ENCODE measurements around the gene DAZAP2.

DAZAP2 gene

GRCh38 chr12:51210690-51211395, 27.8 kb upstream of the DAZAP2 start:
- no peaks in the 10 kb centered on the region for H3K36me3 Mint-ChIP-seq (ENCODE audit: low read depth)
- no peaks in the 10 kb centered on the region for H3K9me3 Mint-ChIP-seq
- no peak overlapping the region for H3K27ac Mint-ChIP-seq
- H3K4me3 Mint-ChIP-seq, result no peak overlapping the region
- no peaks in the 10 kb centered on the region for H3K27me3 Mint-ChIP-seq (ENCODE audit: low read depth)
- no peak for TF ChIP-seq CTCF (IDR thresholded peaks at IDR 0.05; ENCODE audit: unreplicated experiment in 3 of 3)
- H3K4me1 Mint-ChIP-seq, result no peaks in the 10 kb centered on the region

- Mint-ChIP-seq H3K4me3 (peak overlapping the region in 2 of 3 experiments; percentile 19 to 26), H3K36me3 (ENCODE audit: low read depth) (no peaks in the 10 kb centered on the region), H3K27ac (no peak overlapping the region), H3K9me3 (no peaks in the 10 kb centered on the region), H3K4me1 (peaks cover 19% of the 10 kb centered on the region), H3K27me3 (ENCODE audit: low read depth) (no peaks in the 10 kb centered on the region)
- TF ChIP-seq CTCF (IDR thresholded peaks at IDR 0.05; ENCODE audit: unreplicated experiment in 3 of 3), result no peak
Measured at GRCh38 chr12:51214895-51215294, 23.7 kb upstream of the DAZAP2 start.

- H3K9me3 Mint-ChIP-seq, result no peaks in the 10 kb centered on the region
- peak overlapping the region; percentile 57 to 74 (median 70) for H3K27ac Mint-ChIP-seq
- peaks cover 19% of the 10 kb centered on the region for H3K4me1 Mint-ChIP-seq
- no peaks in the 10 kb centered on the region for H3K36me3 Mint-ChIP-seq (ENCODE audit: low read depth)
- H3K4me3 Mint-ChIP-seq, result peak overlapping the region; percentile 77 to 86 (median 80)
- no peaks in the 10 kb centered on the region for H3K27me3 Mint-ChIP-seq (ENCODE audit: low read depth)
- TF ChIP-seq CTCF (IDR thresholded peaks at IDR 0.05; ENCODE audit: unreplicated experiment in 3 of 3), result no peak
Measured at GRCh38 chr12:51216642-51217041, 22.0 kb upstream of the DAZAP2 start.

- Mint-ChIP-seq H3K27ac (peak overlapping the region in 2 of 3 experiments; percentile 92 to 93), H3K9me3 (no peaks in the 10 kb centered on the region), H3K36me3 (ENCODE audit: low read depth) (no peaks in the 10 kb centered on the region), H3K4me3 (peak overlapping the region; percentile 80 to 90 (median 86)), H3K27me3 (ENCODE audit: low read depth) (no peaks in the 10 kb centered on the region), H3K4me1 (peaks cover 19% of the 10 kb centered on the region)
- TF ChIP-seq CTCF (IDR thresholded peaks at IDR 0.05; ENCODE audit: unreplicated experiment in 3 of 3), result no peak
Measured at GRCh38 chr12:51217133-51217967, 21.3 kb upstream of the DAZAP2 start.

GRCh38 chr12:51217968-51218606, 20.5 kb upstream of the DAZAP2 start, which contains the start of gene POU6F1:
Gene POU6F1 (minus strand): TSS chr12:51218062. CDS start chr12:51206836, 11,226 bp downstream.
- peak; percentile 65 to 75 (median 74) for TF ChIP-seq CTCF (IDR thresholded peaks at IDR 0.05; ENCODE audit: unreplicated experiment in 3 of 3)
- peak within 1 kb of the TSS; percentile 80 to 90 (median 86) for H3K4me3 Mint-ChIP-seq
- H3K4me1 Mint-ChIP-seq, result peaks cover 19% of the 10 kb centered on the region
- H3K27me3 Mint-ChIP-seq (ENCODE audit: low read depth), result no peaks in the 10 kb centered on the region
- H3K36me3 Mint-ChIP-seq (ENCODE audit: low read depth), result no peaks in the 10 kb centered on the region
- H3K9me3 Mint-ChIP-seq, result no peaks in the 10 kb centered on the region
- peak within 1 kb of the TSS; percentile 75 to 93 (median 92) for H3K27ac Mint-ChIP-seq
